Fibroblast of pulmonary artery (primary cell): Measurements from ENCODE around the gene SAMSN1.

Experiments used
- DNase-seq: peaks from one replicate; pipeline ENCODE4 v3.0.0-alpha.2; 2010; ENCODE audit warnings: low read depth
- H3K4me3 ChIP-seq: replicated peaks from 2 replicates; pipeline ENCODE4 v1.5.1; 2011; ENCODE audit warnings: low read depth, mild to moderate bottlenecking, control low read depth, low read length, moderate library complexity
- CTCF ChIP-seq: IDR thresholded peaks from 2 replicates; pipeline ENCODE4 v1.5.1; 2011; ENCODE audit warnings: mild to moderate bottlenecking, control low read depth, low read length, inconsistent platforms; ENCODE audit errors: missing control alignments

The SAMSN1 gene

GRCh38 chr21:14530592-14530991 lies 15.5 kb downstream of the SAMSN1 start:
- no peak overlapping the region for H3K4me3 ChIP-seq
- DNase-seq, result no peak
- TF ChIP-seq CTCF, result no peak

- TF ChIP-seq CTCF, result no peak
- no peak overlapping the region for H3K4me3 ChIP-seq
- no peak for DNase-seq
Measured at GRCh38 chr21:14528815-14529214, 17.3 kb downstream of the SAMSN1 start.

GRCh38 chr21:14527696-14528652 lies 18.1 kb downstream of the SAMSN1 start:
- H3K4me3 ChIP-seq, result no peak overlapping the region
- TF ChIP-seq CTCF, result no peak
- no peak for DNase-seq

GRCh38 chr21:14526836-14527695 lies 19.0 kb downstream of the SAMSN1 start:
- no peak overlapping the region for H3K4me3 ChIP-seq
- TF ChIP-seq CTCF, result no peak
- no peak for DNase-seq

- H3K4me3 ChIP-seq, result no peak overlapping the region
- DNase-seq, result no peak
- no peak for TF ChIP-seq CTCF
Measured at GRCh38 chr21:14526199-14526598, 19.9 kb downstream of the SAMSN1 start.

- TF ChIP-seq CTCF, result no peak
- DNase-seq, result no peak
- no peak overlapping the region for H3K4me3 ChIP-seq
Measured at GRCh38 chr21:14523234-14523633, 22.9 kb downstream of the SAMSN1 start.
